Naive thymus-derived CD4-positive, alpha-beta T cell (primary cell): Measurements from ENCODE around the gene S100A2. TPM values are rescaled to one million over a fixed set of nuclear protein-coding genes. Genes with fewer than 3 reads are reported as not detected.

ENCODE experiments used
- ATAC-seq: fragments of 150-1000 bp; cut with Tn5 transposase; 2 replicates; pipeline ENCODE4 v1.10.0; 2021; ENCODE audit warnings: mild to moderate bottlenecking, moderate library complexity
- CTCF ChIA-PET: fragments of 350-600 bp; sonication (Branson Sonifier 250); formaldehyde crosslinking; loops from one replicate; lab custom pipeline; 2021; ENCODE audit warnings: antibody characterized with exemption; lab: Charles Lee
- POLR2A ChIA-PET: fragments of 350-600 bp; sonication (Branson Sonifier 250); formaldehyde crosslinking; loops from one replicate; lab custom pipeline; 2021; ENCODE audit warnings: antibody characterized with exemption, inconsistent platforms; lab: Charles Lee
- DNase-seq, 9 donors: peaks; one replicate each; pipeline versions ENCODE4 v3.0.0 to v3.0.0-alpha.2; 2020 to 2022; ENCODE audit warnings: mixed read lengths in 1 of 9
- H3K27ac ChIP-seq: one replicate; pipeline ENCODE4 v1.7.0; 2013; ENCODE audit warnings: mild to moderate bottlenecking, low read depth, low read length, moderate library complexity
- H3K27me3 ChIP-seq, 2 donors: one replicate each; pipeline ENCODE4 v1.7.0; 2013; ENCODE audit warnings: low read length in 2 of 2, mild to moderate bottlenecking in 2 of 2, moderate library complexity in 2 of 2; ENCODE audit not compliant: control insufficient read depth in 2 of 2, insufficient read depth in 2 of 2
- H3K36me3 ChIP-seq, 3 experiments: 1 replicate in 2 of 3; 2 replicates in 1 of 3; pipeline ENCODE4 v1.7.0; 2013; ENCODE audit warnings: low read length in 3 of 3, mild to moderate bottlenecking in 3 of 3, moderate library complexity in 1 of 3; ENCODE audit not compliant: insufficient read depth in 3 of 3, control insufficient read depth in 2 of 3
- H3K4me1 ChIP-seq, 2 donors: one replicate each; pipeline ENCODE4 v1.7.0; 2013; ENCODE audit warnings: low read length in 2 of 2, mild to moderate bottlenecking in 2 of 2, moderate library complexity in 1 of 2; ENCODE audit not compliant: control insufficient read depth in 2 of 2, insufficient read depth in 2 of 2
- H3K4me3 ChIP-seq: 2 replicates; pipeline ENCODE4 v1.7.0; 2013; ENCODE audit warnings: mild to moderate bottlenecking, low read length
- H3K9me3 ChIP-seq, 3 experiments: 1 replicate in 2 of 3; 2 replicates in 1 of 3; pipeline ENCODE4 v1.7.0; 2013; ENCODE audit warnings: low read length in 3 of 3; ENCODE audit not compliant: control insufficient read depth in 2 of 3
- H3K27ac Mint-ChIP-seq, 9 donors: one replicate each; pipeline ENCODE4 v1.8.0; 2020 to 2022; ENCODE audit warnings: mixed read lengths in 9 of 9, mild to moderate bottlenecking in 8 of 9, moderate library complexity in 5 of 9, inconsistent platforms in 2 of 9
- H3K27me3 Mint-ChIP-seq, 5 donors: one replicate each; pipeline ENCODE4 v1.8.0; 2021 to 2022; ENCODE audit warnings: mixed read lengths in 5 of 5, mild to moderate bottlenecking in 1 of 5
- H3K36me3 Mint-ChIP-seq, 5 donors: one replicate each; pipeline ENCODE4 v1.8.0; 2020 to 2022; ENCODE audit warnings: mixed read lengths in 5 of 5, mild to moderate bottlenecking in 3 of 5, inconsistent platforms in 1 of 5
- H3K4me1 Mint-ChIP-seq, 7 donors: one replicate each; pipeline ENCODE4 v1.8.0; 2020 to 2022; ENCODE audit warnings: mixed read lengths in 7 of 7, mild to moderate bottlenecking in 3 of 7, inconsistent platforms in 1 of 7
- H3K4me3 Mint-ChIP-seq, 10 donors: one replicate each; pipeline ENCODE4 v1.8.0; 2020 to 2022; ENCODE audit warnings: mild to moderate bottlenecking in 10 of 10, mixed read lengths in 10 of 10, moderate library complexity in 6 of 10, inconsistent platforms in 2 of 10
- H3K9me3 Mint-ChIP-seq, 11 donors: one replicate each; pipeline ENCODE4 v1.8.0; 2020 to 2022; ENCODE audit warnings: mixed read lengths in 11 of 11, mild to moderate bottlenecking in 4 of 11, inconsistent platforms in 1 of 11, moderate library complexity in 1 of 11
- intact Hi-C, 2 donors: fragments of 100-400 bp; cut with micrococcal nuclease; formaldehyde crosslinking; loops; one replicate each; pipeline ENCODE4 v1.15.1; 2023
- polyA plus RNA-seq, 2 donors: library from polyadenylated mRNA; unstranded; fragments of 300-500 nt; fragmentation: Illumina TruSeq; gene quantifications; one replicate each; pipeline ENCODE4 v1.2.3, GENCODE V29; 2021
- total RNA-seq, 6 experiments: library from RNA in 5 of 6; stranded (reverse) in 5 of 6; gene quantifications; 1 replicate in 5 of 6; 2 replicates in 1 of 6; pipeline ENCODE4 v1.2.3 and lab custom pipeline; 2021 to 2026

The S100A2 gene
- total and polyA plus RNA-seq, 7 experiments from 2014 or later = 1.1 TPM; not detected in 6

GRCh38 chr1:153534925-153535241, 30.8 kb downstream of the S100A2 start:
- Mint-ChIP-seq H3K27ac (peak overlapping the region; percentile 86 to 99 (median 96)), H3K9me3 (no peaks in the 10 kb centered on the region), H3K27me3 (no peaks in the 10 kb centered on the region), H3K4me1 (peaks cover 54 to 78% (median 76%) of the 10 kb centered on the region in 7 donors), H3K36me3 (peaks cover 0 to 26% (median 0%) of the 10 kb centered on the region in 5 donors), H3K4me3 (peak overlapping the region; percentile 91 to 98 (median 96))
- Histone ChIP-seq H3K4me3 (peak overlapping the region; percentile 95), H3K27me3 (no peaks in the 10 kb centered on the region), H3K36me3 (peaks cover 0 to 3% (median 0%) of the 10 kb centered on the region in 3 experiments), H3K9me3 (no peaks in the 10 kb centered on the region), H3K4me1 (peaks cover 59 to 64% of the 10 kb centered on the region in 2 donors), H3K27ac (peak overlapping the region; percentile 98)
- ATAC-seq = no peak
- intact Hi-C loops = loop anchor here (1.0 to 10.0 kb wide), 5 partner anchors 97 to 460 kb away; partner anchors contain the start of genes CHTOP (in 1 of the 2), CREB3L4 (in 1 of the 2), RPS27 (in 1 of the 2) and SLC39A1 (in 1 of the 2)
- no peak for DNase-seq
- CTCF ChIA-PET = interaction anchor here (0.5 to 6.1 kb wide), 11 partner anchors 9 to 649 kb away, joined by 3 to 139 read pairs (median 5); partner anchors contain the start of genes S100A2 and S100A4
- POLR2A ChIA-PET = interaction anchor here (0.7 to 7.3 kb wide), 16 partner anchors 8 to 389 kb away, joined by 3 to 268 read pairs (median 3); partner anchors contain the start of genes CHTOP, S100A4 and S100A5

GRCh38 chr1:153534226-153534924, 31.3 kb downstream of the S100A2 start:
- POLR2A ChIA-PET = interaction anchor here (0.9 to 7.3 kb wide), 8 partner anchors 10 to 100 kb away, joined by 3 to 268 read pairs (median 7); partner anchors contain the start of genes CHTOP, S100A4 and S100A5
- Mint-ChIP-seq H3K27ac (peak overlapping the region; percentile 86 to 99 (median 96)), H3K9me3 (no peaks in the 10 kb centered on the region), H3K4me3 (peak overlapping the region; percentile 91 to 98 (median 96)), H3K27me3 (no peaks in the 10 kb centered on the region), H3K4me1 (peaks cover 49 to 75% (median 71%) of the 10 kb centered on the region in 7 donors), H3K36me3 (peaks cover 0 to 22% (median 0%) of the 10 kb centered on the region in 5 donors)
- peaks cover 54 to 59% of the 10 kb centered on the region in 2 donors for H3K4me1 ChIP-seq
- no peak for DNase-seq
- H3K4me3 ChIP-seq = peak overlapping the region; percentile 95
- no peaks in the 10 kb centered on the region for H3K9me3 ChIP-seq
- CTCF ChIA-PET = interaction anchor here (0.7 to 6.1 kb wide), 10 partner anchors 8 to 44 kb away, joined by 3 to 139 read pairs (median 4); partner anchors contain the start of genes S100A2 and S100A4
- no peaks in the 10 kb centered on the region for H3K27me3 ChIP-seq
- H3K36me3 ChIP-seq = peaks cover 0 to 3% (median 0%) of the 10 kb centered on the region in 3 experiments
- intact Hi-C loops = loop anchor here (5.0 to 10.0 kb wide), 3 partner anchors 98 to 460 kb away; partner anchors contain the start of genes CHTOP (in 1 of the 2), CREB3L4 (in 1 of the 2), RPS27 (in 1 of the 2) and SLC39A1 (in 1 of the 2)
- no peak for ATAC-seq
- peak overlapping the region; percentile 98 for H3K27ac ChIP-seq

GRCh38 chr1:153533689-153534201, 31.9 kb downstream of the S100A2 start:
- peaks cover 53 to 59% of the 10 kb centered on the region in 2 donors for H3K4me1 ChIP-seq
- Mint-ChIP-seq H3K4me1 (peaks cover 48 to 77% (median 70%) of the 10 kb centered on the region in 7 donors), H3K9me3 (no peaks in the 10 kb centered on the region), H3K4me3 (peak overlapping the region; percentile 77 to 98 (median 96)), H3K27me3 (no peaks in the 10 kb centered on the region), H3K27ac (peak overlapping the region; percentile 86 to 99 (median 96)), H3K36me3 (peaks cover 0 to 24% (median 0%) of the 10 kb centered on the region in 5 donors)
- no peaks in the 10 kb centered on the region for H3K9me3 ChIP-seq
- intact Hi-C loops = loop anchor here (1.0 to 10.0 kb wide), 9 partner anchors 13 to 461 kb away; partner anchors contain the start of genes CHTOP (in 1 of the 2), CREB3L4 (in 1 of the 2), ILF2 (in 1 of the 2) and RPS27 (in 1 of the 2)
- CTCF ChIA-PET = interaction anchor here (0.6 to 6.1 kb wide), 13 partner anchors 8 to 218 kb away, joined by 3 to 139 read pairs (median 6); partner anchors contain the start of genes S100A2 and S100A4
- no peaks in the 10 kb centered on the region for H3K27me3 ChIP-seq
- POLR2A ChIA-PET = interaction anchor here (1.0 to 7.3 kb wide), 7 partner anchors 10 to 133 kb away, joined by 4 to 268 read pairs (median 16); partner anchors contain the start of genes S100A2, S100A4 and S100A5
- peak overlapping the region; percentile 98 for H3K27ac ChIP-seq
- no peak for DNase-seq
- peak overlapping the region; percentile 49 for H3K4me3 ChIP-seq
- no peak for ATAC-seq
- peaks cover 0 to 3% (median 0%) of the 10 kb centered on the region in 3 experiments for H3K36me3 ChIP-seq

- Histone ChIP-seq H3K9me3 (no peaks in the 10 kb centered on the region), H3K36me3 (peaks cover 0 to 3% (median 0%) of the 10 kb centered on the region in 3 experiments), H3K27ac (peak overlapping the region; percentile 98), H3K4me1 (peaks cover 53 to 59% of the 10 kb centered on the region in 2 donors), H3K27me3 (no peaks in the 10 kb centered on the region), H3K4me3 (peak overlapping the region; percentile 49)
- DNase-seq (peak; percentile 62 to 85 (median 78)), ATAC-seq (peak; percentile 55)
- intact Hi-C loops = loop anchor here (1.0 to 10.0 kb wide), 9 partner anchors 14 to 462 kb away; partner anchors contain the start of genes CHTOP (in 1 of the 2), CREB3L4 (in 1 of the 2), ILF2 (in 1 of the 2) and RPS27 (in 1 of the 2)
- no peaks in the 10 kb centered on the region for H3K9me3 Mint-ChIP-seq
- CTCF ChIA-PET = interaction anchor here (0.5 to 6.1 kb wide), 21 partner anchors 8 to 222 kb away, joined by 3 to 139 read pairs (median 4); partner anchors contain the start of genes S100A2, S100A4 and S100A5
- H3K27ac Mint-ChIP-seq = peak overlapping the region; percentile 86 to 99 (median 96)
- POLR2A ChIA-PET = interaction anchor here (1.0 to 7.3 kb wide), 11 partner anchors 11 to 251 kb away, joined by 4 to 268 read pairs (median 7); partner anchors contain the start of genes S100A2, S100A4 and S100A5
- H3K36me3 Mint-ChIP-seq = peaks cover 0 to 24% (median 0%) of the 10 kb centered on the region in 5 donors
- no peaks in the 10 kb centered on the region for H3K27me3 Mint-ChIP-seq
- peaks cover 46 to 75% (median 63%) of the 10 kb centered on the region in 7 donors for H3K4me1 Mint-ChIP-seq
- peak overlapping the region; percentile 77 to 98 (median 96) for H3K4me3 Mint-ChIP-seq
Measured at GRCh38 chr1:153532769-153533599, 32.7 kb downstream of the S100A2 start.

GRCh38 chr1:153532181-153532580, 33.5 kb downstream of the S100A2 start:
- Histone ChIP-seq H3K36me3 (peaks cover 0 to 3% (median 0%) of the 10 kb centered on the region in 3 experiments), H3K4me3 (peak overlapping the region; percentile 49), H3K27ac (peak overlapping the region; percentile 98), H3K27me3 (no peaks in the 10 kb centered on the region), H3K4me1 (peaks cover 53 to 58% of the 10 kb centered on the region in 2 donors), H3K9me3 (no peaks in the 10 kb centered on the region)
- H3K36me3 Mint-ChIP-seq = peaks cover 0 to 24% (median 0%) of the 10 kb centered on the region in 5 donors
- H3K4me3 Mint-ChIP-seq = peak overlapping the region; percentile 77 to 98 (median 96)
- DNase-seq = no peak
- no peaks in the 10 kb centered on the region for H3K27me3 Mint-ChIP-seq
- H3K9me3 Mint-ChIP-seq = no peaks in the 10 kb centered on the region
- CTCF ChIA-PET = interaction anchor here (0.8 to 6.1 kb wide), 15 partner anchors 9 to 218 kb away, joined by 3 to 139 read pairs (median 4); partner anchors contain the start of genes S100A2, S100A4 and S100A5
- H3K4me1 Mint-ChIP-seq = peaks cover 46 to 69% (median 58%) of the 10 kb centered on the region in 7 donors
- peak overlapping the region; percentile 86 to 99 (median 96) for H3K27ac Mint-ChIP-seq
- intact Hi-C loops = loop anchor here (2.0 to 10.0 kb wide), 6 partner anchors 15 to 463 kb away; partner anchors contain the start of genes CHTOP (in 1 of the 2), CREB3L4 (in 1 of the 2), ILF2 (in 1 of the 2) and RPS27 (in 1 of the 2)
- POLR2A ChIA-PET = interaction anchor here (1.0 to 7.3 kb wide), 11 partner anchors 11 to 252 kb away, joined by 4 to 268 read pairs (median 7); partner anchors contain the start of genes CHTOP, S100A2, S100A4 and S100A5
- no peak for ATAC-seq
